Astrocyte (in vitro differentiated cells and primary cell): ENCODE measurements around the gene HSD17B11. TPM values are rescaled to one million over a fixed set of nuclear protein-coding genes. Genes with fewer than 3 reads are reported as not detected.

Experiments used
- DNase-seq: peaks from one replicate; pipeline ENCODE4 v3.0.0-alpha.2; 2010; ENCODE audit warnings: low read depth
- FAIRE-seq: peaks from 2 replicates; lab custom pipeline; 2011; peaks lifted over from hg19 to GRCh38; lab: Jason Lieb, UNC
- H2AFZ ChIP-seq: 2 replicates; pipeline ENCODE4 v1.6.0; 2012; ENCODE audit warnings: low read depth, low read length, inconsistent platforms
- H3K27ac ChIP-seq: 2 replicates; pipeline ENCODE4 v1.5.1; 2011; ENCODE audit warnings: low read depth, low read length, inconsistent platforms
- H3K27me3 ChIP-seq: 2 replicates; pipeline ENCODE4 v1.6.0; 2011; ENCODE audit warnings: low read length, inconsistent platforms; ENCODE audit not compliant: insufficient read depth
- H3K36me3 ChIP-seq: 2 replicates; pipeline ENCODE4 v1.5.1; 2011; ENCODE audit warnings: low read length, inconsistent platforms; ENCODE audit not compliant: insufficient read depth
- H3K4me1 ChIP-seq: 2 replicates; pipeline ENCODE4 v1.5.1; 2011; ENCODE audit warnings: low read length, inconsistent platforms; ENCODE audit not compliant: insufficient read depth
- H3K4me2 ChIP-seq: 2 replicates; pipeline ENCODE4 v1.6.0; 2012; ENCODE audit warnings: low read length, inconsistent platforms
- H3K4me3 ChIP-seq: 2 replicates; pipeline ENCODE4 v1.5.1; 2011; ENCODE audit warnings: low read depth, mild to moderate bottlenecking, low read length, inconsistent platforms; ENCODE audit not compliant: insufficient read depth
- H3K79me2 ChIP-seq: 2 replicates; pipeline ENCODE4 v1.6.0; 2012; ENCODE audit warnings: mild to moderate bottlenecking, low read length, inconsistent platforms; ENCODE audit not compliant: insufficient read depth
- H3K9ac ChIP-seq: 2 replicates; pipeline ENCODE4 v1.6.0; 2012; ENCODE audit warnings: mild to moderate bottlenecking, low read length, inconsistent platforms
- H3K9me3 ChIP-seq: 2 replicates; pipeline ENCODE4 v1.5.1; 2012; ENCODE audit warnings: low read depth, mild to moderate bottlenecking, low read length, inconsistent platforms; ENCODE audit not compliant: insufficient read depth
- H4K20me1 ChIP-seq: 2 replicates; pipeline ENCODE4 v1.6.0; 2012; ENCODE audit warnings: low read length, inconsistent platforms; ENCODE audit not compliant: insufficient read depth
- H3K27ac Mint-ChIP-seq: one replicate; pipeline ENCODE4 v1.8.0; 2021; ENCODE audit warnings: mild to moderate bottlenecking, mixed read lengths; ENCODE audit not compliant: unreplicated experiment
- H3K27me3 Mint-ChIP-seq: one replicate; pipeline ENCODE4 v1.8.0; 2021; ENCODE audit warnings: low read depth, mixed read lengths; ENCODE audit not compliant: unreplicated experiment
- H3K36me3 Mint-ChIP-seq: one replicate; pipeline ENCODE4 v1.8.0; 2021; ENCODE audit warnings: low read depth, mixed read lengths; ENCODE audit not compliant: unreplicated experiment
- H3K4me1 Mint-ChIP-seq: one replicate; pipeline ENCODE4 v1.8.0; 2021; ENCODE audit warnings: low read depth, mixed read lengths; ENCODE audit not compliant: unreplicated experiment
- H3K4me3 Mint-ChIP-seq: one replicate; pipeline ENCODE4 v1.8.0; 2021; ENCODE audit warnings: mild to moderate bottlenecking, moderate library complexity, mixed read lengths; ENCODE audit not compliant: unreplicated experiment
- H3K9me3 Mint-ChIP-seq: one replicate; pipeline ENCODE4 v1.8.0; 2021; ENCODE audit warnings: mild to moderate bottlenecking, mixed read lengths; ENCODE audit not compliant: unreplicated experiment
- EZH2 ChIP-seq: IDR thresholded peaks from 2 replicates; pipeline ENCODE4 v1.6.1; 2012; ENCODE audit warnings: mild to moderate bottlenecking, low read length, inconsistent platforms; ENCODE audit not compliant: insufficient read depth
- total RNA-seq: library from RNA; stranded (reverse); gene quantifications from 2 replicates; pipeline ENCODE4 v1.2.1, GENCODE V29; 2021
- TF ChIP-seq, protein P1 (sequence below): IDR thresholded peaks from 2 replicates; pipeline ENCODE4 v1.5.1; 2011; ENCODE audit warnings: low read depth, mild to moderate bottlenecking, inconsistent platforms, low read length, moderate library complexity; ENCODE audit not compliant: insufficient read depth

The HSD17B11 gene
- total RNA-seq, 1 donor from 2014 or later, result 34.0 TPM

DNA sequence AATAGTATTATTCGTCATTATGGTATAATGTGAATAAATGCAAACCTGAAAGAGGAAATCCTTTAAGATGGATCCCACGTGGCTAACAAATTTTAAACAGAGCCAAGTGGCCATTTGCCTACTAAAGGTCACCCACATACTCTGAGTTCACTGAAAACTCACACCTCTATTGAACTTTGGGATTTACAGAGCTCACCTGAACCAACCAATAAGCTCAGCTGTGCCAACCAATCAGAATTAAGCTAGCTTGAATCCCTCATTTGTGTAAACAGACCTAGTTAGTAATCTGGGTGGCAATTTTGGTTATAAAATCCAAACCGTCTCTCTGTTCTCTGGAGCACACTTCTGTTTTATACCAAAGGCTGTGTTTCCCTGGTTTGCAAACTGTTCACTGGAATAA, 26.0 kb upstream of the HSD17B11 start:
- Histone ChIP-seq H4K20me1 (no peaks in the 10 kb centered on the region), H3K27me3 (no peaks in the 10 kb centered on the region), H3K4me2 (no peak overlapping the region), H3K36me3 (no peaks in the 10 kb centered on the region), H3K9me3 (no peaks in the 10 kb centered on the region), H3K9ac (no peak overlapping the region), H3K79me2 (no peaks in the 10 kb centered on the region), H3K27ac (no peak overlapping the region), H2AFZ (no peak overlapping the region), H3K4me3 (no peak overlapping the region), H3K4me1 (peaks cover 3% of the 10 kb centered on the region)
- Mint-ChIP-seq H3K9me3 (peaks cover 7% of the 10 kb centered on the region), H3K4me3 (no peak overlapping the region), H3K4me1 (peaks cover 10% of the 10 kb centered on the region), H3K27me3 (no peaks in the 10 kb centered on the region), H3K27ac (no peak overlapping the region), H3K36me3 (no peaks in the 10 kb centered on the region)
- DNase-seq (no peak), FAIRE-seq (no peak)
- TF ChIP-seq, protein P1, sequence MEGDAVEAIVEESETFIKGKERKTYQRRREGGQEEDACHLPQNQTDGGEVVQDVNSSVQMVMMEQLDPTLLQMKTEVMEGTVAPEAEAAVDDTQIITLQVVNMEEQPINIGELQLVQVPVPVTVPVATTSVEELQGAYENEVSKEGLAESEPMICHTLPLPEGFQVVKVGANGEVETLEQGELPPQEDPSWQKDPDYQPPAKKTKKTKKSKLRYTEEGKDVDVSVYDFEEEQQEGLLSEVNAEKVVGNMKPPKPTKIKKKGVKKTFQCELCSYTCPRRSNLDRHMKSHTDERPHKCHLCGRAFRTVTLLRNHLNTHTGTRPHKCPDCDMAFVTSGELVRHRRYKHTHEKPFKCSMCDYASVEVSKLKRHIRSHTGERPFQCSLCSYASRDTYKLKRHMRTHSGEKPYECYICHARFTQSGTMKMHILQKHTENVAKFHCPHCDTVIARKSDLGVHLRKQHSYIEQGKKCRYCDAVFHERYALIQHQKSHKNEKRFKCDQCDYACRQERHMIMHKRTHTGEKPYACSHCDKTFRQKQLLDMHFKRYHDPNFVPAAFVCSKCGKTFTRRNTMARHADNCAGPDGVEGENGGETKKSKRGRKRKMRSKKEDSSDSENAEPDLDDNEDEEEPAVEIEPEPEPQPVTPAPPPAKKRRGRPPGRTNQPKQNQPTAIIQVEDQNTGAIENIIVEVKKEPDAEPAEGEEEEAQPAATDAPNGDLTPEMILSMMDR, result no peak
- TF ChIP-seq EZH2, result no peak

DNA sequence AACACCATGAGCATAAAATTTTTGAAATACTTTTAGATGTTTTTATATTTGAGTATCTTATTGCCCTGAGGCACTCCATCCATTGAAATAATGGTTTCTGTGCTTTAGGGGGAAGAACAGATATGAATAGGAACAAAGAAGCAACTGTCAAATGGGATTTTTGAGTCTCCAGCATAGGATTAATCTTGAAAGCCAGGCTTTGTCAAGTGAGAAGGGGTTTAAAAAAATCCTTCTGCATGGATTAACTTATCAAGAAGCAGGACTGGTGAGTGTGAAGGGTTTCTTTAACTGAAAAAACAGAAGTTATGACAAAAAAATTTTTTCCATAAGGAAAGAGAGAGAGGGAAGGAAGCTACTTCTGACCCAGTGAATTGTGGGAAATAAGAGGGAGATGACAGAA, 23.8 kb upstream of the HSD17B11 start:
- H3K9me3 Mint-ChIP-seq, result peaks cover 7% of the 10 kb centered on the region
- Histone ChIP-seq H3K9ac (no peak overlapping the region), H2AFZ (no peak overlapping the region), H3K4me1 (no peaks in the 10 kb centered on the region), H3K9me3 (no peaks in the 10 kb centered on the region), H4K20me1 (no peaks in the 10 kb centered on the region), H3K27me3 (no peaks in the 10 kb centered on the region), H3K4me3 (no peak overlapping the region), H3K27ac (no peak overlapping the region), H3K79me2 (no peaks in the 10 kb centered on the region), H3K36me3 (no peaks in the 10 kb centered on the region), H3K4me2 (no peak overlapping the region)
- H3K36me3 Mint-ChIP-seq, result no peaks in the 10 kb centered on the region
- no peak overlapping the region for H3K27ac Mint-ChIP-seq
- no peaks in the 10 kb centered on the region for H3K27me3 Mint-ChIP-seq
- DNase-seq (no peak), FAIRE-seq (no peak)
- TF ChIP-seq, protein P1, result no peak
- no peak for TF ChIP-seq EZH2
- peaks cover 17% of the 10 kb centered on the region for H3K4me1 Mint-ChIP-seq
- no peak overlapping the region for H3K4me3 Mint-ChIP-seq

DNA sequence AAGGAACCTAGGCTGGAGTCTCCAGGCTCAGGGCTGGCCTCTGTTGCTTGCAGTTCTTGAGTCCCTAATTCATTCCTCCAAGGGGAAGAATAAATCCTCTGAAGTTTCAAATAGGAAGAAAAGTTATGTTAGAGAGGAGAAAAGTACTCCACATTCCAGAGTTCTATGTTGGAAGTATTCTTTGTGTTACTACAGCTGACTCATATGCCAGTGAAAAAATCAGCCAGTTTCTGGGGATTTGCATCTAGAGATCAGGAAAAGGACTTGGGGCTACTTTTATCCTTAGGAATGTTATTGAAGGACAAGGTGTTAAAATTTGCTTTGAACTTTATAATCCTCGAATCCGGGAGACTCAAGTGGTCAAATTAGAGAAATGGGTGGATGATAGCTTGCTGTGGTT, 19.7 kb upstream of the HSD17B11 start:
- no peaks in the 10 kb centered on the region for H3K4me1 ChIP-seq
- peaks cover 3% of the 10 kb centered on the region for H3K9me3 Mint-ChIP-seq
- H3K9ac ChIP-seq, result no peak overlapping the region
- no peak for TF ChIP-seq EZH2
- TF ChIP-seq, protein P1, result no peak
- peaks cover 36% of the 10 kb centered on the region for H3K4me1 Mint-ChIP-seq
- H3K27ac Mint-ChIP-seq, result peak overlapping the region; percentile 98
- no peaks in the 10 kb centered on the region for H3K36me3 ChIP-seq
- no peak overlapping the region for H2AFZ ChIP-seq
- no peaks in the 10 kb centered on the region for H3K27me3 Mint-ChIP-seq
- FAIRE-seq (no peak), DNase-seq (no peak)
- no peaks in the 10 kb centered on the region for H3K9me3 ChIP-seq
- no peak overlapping the region for H3K4me3 ChIP-seq
- H3K79me2 ChIP-seq, result no peaks in the 10 kb centered on the region
- H3K4me2 ChIP-seq, result no peak overlapping the region
- H3K27me3 ChIP-seq, result no peaks in the 10 kb centered on the region
- H3K4me3 Mint-ChIP-seq, result no peak overlapping the region
- H3K36me3 Mint-ChIP-seq, result no peaks in the 10 kb centered on the region
- no peaks in the 10 kb centered on the region for H4K20me1 ChIP-seq
- no peak overlapping the region for H3K27ac ChIP-seq
